ENCODE data around the gene MYL11. TPM values are rescaled to one million over a fixed set of nuclear protein-coding genes. Genes with fewer than 3 reads are reported as not detected.
"Not testable (repeated sequence)": the region's sequence is repeated elsewhere in the genome, so short reads cannot be mapped to it uniquely, and the experiment has no call there.

Gene MYL11, protein sequence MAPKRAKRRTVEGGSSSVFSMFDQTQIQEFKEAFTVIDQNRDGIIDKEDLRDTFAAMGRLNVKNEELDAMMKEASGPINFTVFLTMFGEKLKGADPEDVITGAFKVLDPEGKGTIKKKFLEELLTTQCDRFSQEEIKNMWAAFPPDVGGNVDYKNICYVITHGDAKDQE
- total RNA-seq (1 to 10 TPM; 1.9 to 2.4 TPM), polyA plus RNA-seq (4.6 TPM)

DNA sequence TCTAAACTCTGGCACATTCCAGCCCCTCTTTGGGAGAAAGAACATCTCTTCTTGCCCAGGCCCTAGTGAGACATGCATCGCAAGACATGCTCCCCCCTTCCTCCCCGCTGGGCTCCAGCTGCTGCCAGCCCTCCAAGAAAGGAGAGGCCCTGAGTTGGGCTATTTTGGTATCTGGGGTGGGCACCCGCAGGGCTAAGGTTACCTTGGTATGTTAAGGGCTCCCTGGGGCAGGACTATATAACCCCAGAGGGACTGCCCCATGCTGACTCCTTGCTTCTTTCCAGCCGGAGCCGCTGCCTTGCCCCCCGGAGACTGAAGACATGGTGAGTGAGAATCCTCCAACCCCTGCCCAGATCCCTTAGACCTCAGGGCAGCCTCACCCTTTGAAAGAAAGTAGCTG is at the start of gene MYL11:
Gene MYL11, plus strand, starts transcription at position 265 of the 400 bp plus-strand sequence. Its CDS starts 56 bp downstream, at position 321.
- Histone ChIP-seq H3K4me1 (ENCODE audit: insufficient read depth, low read length) (peaks cover 37% of the 10 kb centered on the region), H3K36me3 (ENCODE audit: insufficient read depth, low read length) (no peaks in the 10 kb centered on the region), H3K4me3 (ENCODE audit: low read length) (no peak within 1 kb of the TSS), H3K27me3 (ENCODE audit: insufficient read depth, low read length, poor library complexity, severe bottlenecking) (no peaks in the 10 kb centered on the region), H3K9me3 (ENCODE audit: low read length) (no peaks in the 10 kb centered on the region), H3K27ac (ENCODE audit: low read depth, low read length) (no peak within 1 kb of the TSS)
- no peak for DNase-seq
- CTCF ChIA-PET: interaction anchor here (1.7 kb wide), 1 partner anchor 35 kb away, joined by 5 read pairs; no protein-coding TSS in a partner anchor
- Mint-ChIP-seq H3K27me3 (peaks cover 0 to 4% of the 10 kb centered on the region in 2 donors), H3K36me3 (peaks cover 0 to 20% (median 0%) of the 10 kb centered on the region in 3 donors), H3K4me3 (peak within 1 kb of the TSS in 3 of 7 donors; percentile 26 to 57 (median 36)), H3K4me1 (peaks cover 32 to 45% (median 35%) of the 10 kb centered on the region in 3 donors), H3K9me3 (no peaks in the 10 kb centered on the region), H3K27ac (peak within 1 kb of the TSS in 7 of 8 donors; percentile 70 to 100 (median 87))
- POLR2A ChIA-PET: no interaction called here

DNA sequence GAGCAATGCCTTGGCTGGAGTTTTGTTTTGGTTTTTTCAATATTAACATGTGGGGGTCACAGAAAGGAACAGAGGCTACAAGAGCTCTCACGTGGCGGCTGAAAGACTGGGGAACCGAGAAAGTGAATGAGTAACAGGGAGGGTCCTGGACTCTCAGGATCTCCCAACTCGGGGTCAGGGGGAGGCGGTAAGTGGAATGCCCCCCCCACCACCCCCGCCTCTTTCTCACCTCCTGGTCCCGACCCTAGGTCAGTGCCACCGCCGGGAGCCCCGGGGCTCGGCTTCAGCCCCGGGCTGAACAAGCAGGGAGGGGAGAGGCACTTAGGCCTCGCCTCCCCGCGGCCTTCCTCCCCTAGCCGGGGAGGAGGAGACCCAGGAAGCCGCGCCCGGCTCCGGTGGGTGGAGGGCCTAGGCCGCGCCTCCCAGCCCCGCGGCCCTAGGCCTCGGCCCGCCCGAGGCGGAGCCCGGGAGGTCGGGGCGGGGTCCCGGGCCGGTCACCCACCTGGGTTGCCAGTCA is 40.1 kb upstream of the MYL11 start:
- ChIA-PET POLR2A (interaction anchor here (0.6 to 1.7 kb wide), 5 partner anchors 9 to 596 kb away, joined by 3 to 10 read pairs (median 6); partner anchors contain the start of genes CORO1A and SEPTIN1), CTCF (interaction anchor here (2.1 kb wide), 1 partner anchor 37 kb away, joined by 7 read pairs; the partner anchor contains the start of gene TBC1D10B)
- not testable (repeated sequence) for H3K9me3 ChIP-seq (ENCODE audit: low read length); H3K36me3 Mint-ChIP-seq; H3K27me3 ChIP-seq (ENCODE audit: insufficient read depth, low read length, poor library complexity, severe bottlenecking); H3K27ac ChIP-seq (ENCODE audit: low read depth, low read length); H3K27me3 Mint-ChIP-seq; H3K9me3 Mint-ChIP-seq; H3K4me1 ChIP-seq (ENCODE audit: insufficient read depth, low read length); H3K36me3 ChIP-seq (ENCODE audit: insufficient read depth, low read length)
- H3K27ac Mint-ChIP-seq: peak overlapping the region; percentile 73 to 98 (median 94)
- H3K4me3 ChIP-seq (ENCODE audit: low read length): peak overlapping the region; percentile 34
- DNase-seq: peak; percentile 78 to 89 (median 85)
- peak overlapping the region; percentile 88 to 98 (median 94) for H3K4me3 Mint-ChIP-seq
- peaks cover 18 to 32% (median 31%) of the 10 kb centered on the region in 3 donors for H3K4me1 Mint-ChIP-seq

DNA sequence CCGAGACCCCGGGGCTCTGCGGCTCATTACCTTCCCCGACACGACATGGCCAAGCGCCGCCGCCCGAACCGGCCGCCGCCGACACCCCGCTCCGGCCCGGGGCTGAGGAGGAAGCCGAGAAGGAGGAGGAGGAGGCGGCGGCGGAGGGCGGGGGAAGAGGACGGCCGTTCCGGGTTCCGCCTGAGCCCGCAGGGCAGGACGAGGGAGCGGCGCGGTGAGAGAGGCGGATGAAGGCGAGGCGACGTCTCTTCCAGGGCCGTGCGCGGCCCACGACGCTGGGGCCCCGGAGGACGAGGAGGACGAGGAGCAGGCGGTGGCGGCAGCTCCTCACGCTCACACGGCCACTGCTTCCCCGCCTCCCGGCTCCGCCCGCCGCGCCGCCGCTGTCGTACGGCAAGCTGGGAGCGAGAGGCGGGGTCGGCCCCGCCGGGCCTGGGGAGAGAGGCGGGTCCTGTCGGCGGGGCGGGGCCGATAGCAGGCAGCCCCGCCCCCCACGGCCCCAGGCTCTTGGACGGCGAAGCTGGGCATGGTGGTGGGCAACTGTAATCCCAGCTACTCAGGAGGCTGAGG is 39.5 kb upstream of the MYL11 start:
- Histone ChIP-seq H3K4me3 (ENCODE audit: low read length) (peak overlapping the region; percentile 44), H3K27ac (ENCODE audit: low read depth, low read length) (peak overlapping the region; percentile 38)
- CTCF ChIA-PET: interaction anchor here (2.1 kb wide), 1 partner anchor 36 kb away, joined by 7 read pairs; the partner anchor contains the start of gene TBC1D10B
- DNase-seq: peak; percentile 75 to 88 (median 85)
- H3K9me3 Mint-ChIP-seq; H3K27me3 Mint-ChIP-seq; H3K4me1 ChIP-seq (ENCODE audit: insufficient read depth, low read length); H3K9me3 ChIP-seq (ENCODE audit: low read length); H3K36me3 ChIP-seq (ENCODE audit: insufficient read depth, low read length); H3K27me3 ChIP-seq (ENCODE audit: insufficient read depth, low read length, poor library complexity, severe bottlenecking); H3K36me3 Mint-ChIP-seq: not testable (repeated sequence)
- H3K27ac Mint-ChIP-seq: peak overlapping the region; percentile 63 to 98 (median 90)
- H3K4me3 Mint-ChIP-seq: peak overlapping the region; percentile 78 to 94 (median 88)
- POLR2A ChIA-PET: interaction anchor here (0.6 to 1.7 kb wide), 6 partner anchors 8 to 597 kb away, joined by 3 to 10 read pairs (median 6); partner anchors contain the start of genes CORO1A and SEPTIN1
- peaks cover 16 to 32% (median 31%) of the 10 kb centered on the region in 3 donors for H3K4me1 Mint-ChIP-seq

DNA sequence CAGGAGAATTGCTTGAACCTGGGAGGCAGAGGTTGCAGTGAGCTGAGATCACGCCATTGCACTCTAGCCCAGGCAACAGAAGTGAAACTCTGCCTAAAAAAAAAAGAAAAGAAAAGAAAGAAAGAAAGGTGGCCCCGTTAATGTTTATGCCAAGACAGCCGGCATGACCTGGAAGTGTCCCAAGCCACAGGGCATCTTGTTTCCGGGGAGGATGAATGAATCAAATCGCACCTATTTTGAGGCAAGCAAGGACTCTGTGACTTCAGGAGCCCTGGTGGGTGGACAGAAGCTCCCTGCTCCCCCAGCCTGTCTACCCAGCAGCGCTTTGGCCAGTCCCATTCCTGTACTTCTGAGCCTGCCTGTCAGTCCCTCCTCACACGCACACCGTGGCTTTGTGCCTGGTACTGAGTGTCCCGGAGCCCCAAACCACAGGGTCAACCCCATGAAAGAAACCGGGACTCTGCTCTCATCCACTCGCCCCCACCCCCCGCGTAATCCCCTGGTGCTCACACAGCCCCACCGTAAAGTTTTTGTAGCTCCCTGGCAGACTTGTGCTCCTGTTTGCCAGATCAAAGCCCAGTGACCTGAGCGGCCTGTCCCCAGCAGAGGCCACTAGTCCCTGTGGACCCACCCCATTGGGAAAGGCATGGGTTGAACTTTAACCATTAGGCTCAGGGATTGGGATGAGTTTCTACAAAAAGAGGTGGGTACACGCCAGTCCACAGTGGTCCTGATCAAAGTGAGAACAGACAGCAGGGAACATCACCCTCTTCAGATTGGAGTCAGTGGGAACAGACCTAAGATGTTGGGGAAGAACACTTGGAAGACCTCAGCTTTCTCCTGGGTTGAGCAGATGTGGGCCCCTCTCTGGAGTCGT is 38.8 kb upstream of the MYL11 start:
- POLR2A ChIA-PET: interaction anchor here (0.7 to 1.7 kb wide), 2 partner anchors 30 to 47 kb away, joined by 3 to 6 read pairs; partner anchors contain the start of gene SEPTIN1
- peak overlapping the region; percentile 60 to 98 (median 90) for H3K27ac Mint-ChIP-seq
- H3K4me1 Mint-ChIP-seq: peaks cover 12 to 31% (median 27%) of the 10 kb centered on the region in 3 donors
- no peaks in the 10 kb centered on the region for H3K9me3 Mint-ChIP-seq
- H3K9me3 ChIP-seq (ENCODE audit: low read length): no peaks in the 10 kb centered on the region
- H3K27ac ChIP-seq (ENCODE audit: low read depth, low read length): peak overlapping the region; percentile 38
- H3K27me3 ChIP-seq (ENCODE audit: insufficient read depth, low read length, poor library complexity, severe bottlenecking): no peaks in the 10 kb centered on the region
- CTCF ChIA-PET: interaction anchor here (2.1 kb wide), 1 partner anchor 35 kb away, joined by 7 read pairs; the partner anchor contains the start of gene TBC1D10B
- H3K4me3 Mint-ChIP-seq: peak overlapping the region; percentile 78 to 94 (median 88)
- DNase-seq: peak in 2 of 5 donors; percentile 46 to 68
- no peaks in the 10 kb centered on the region for H3K27me3 Mint-ChIP-seq
- H3K4me1 ChIP-seq (ENCODE audit: insufficient read depth, low read length): peaks cover 8% of the 10 kb centered on the region
- H3K4me3 ChIP-seq (ENCODE audit: low read length): peak overlapping the region; percentile 44
- peaks cover 0 to 2% (median 0%) of the 10 kb centered on the region in 3 donors for H3K36me3 Mint-ChIP-seq
- no peaks in the 10 kb centered on the region for H3K36me3 ChIP-seq (ENCODE audit: insufficient read depth, low read length)

DNA sequence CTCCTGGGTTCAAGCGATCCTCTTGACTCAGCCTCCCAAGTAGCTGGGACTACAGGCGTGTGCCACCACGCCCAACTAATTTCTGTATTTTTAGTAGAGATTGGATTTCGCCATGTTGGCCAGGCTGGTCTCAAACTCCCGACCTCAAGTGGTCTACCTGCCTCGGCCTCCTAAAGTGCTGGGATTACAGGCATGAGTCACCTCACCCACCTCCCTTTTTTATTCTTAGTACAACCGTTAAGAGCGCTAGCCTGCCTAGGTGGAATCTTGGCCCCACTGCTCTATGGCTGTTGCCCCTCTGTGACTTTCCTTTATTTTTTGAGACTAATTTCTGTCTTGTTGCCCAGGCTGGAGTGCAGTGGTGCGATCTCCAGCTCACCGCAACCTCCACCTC is 36.6 kb upstream of the MYL11 start:
- H3K36me3 Mint-ChIP-seq; H3K4me1 ChIP-seq (ENCODE audit: insufficient read depth, low read length); H3K27me3 Mint-ChIP-seq; H3K9me3 Mint-ChIP-seq; CTCF ChIA-PET; H3K4me3 ChIP-seq (ENCODE audit: low read length); H3K27ac ChIP-seq (ENCODE audit: low read depth, low read length); DNase-seq; H3K36me3 ChIP-seq (ENCODE audit: insufficient read depth, low read length); POLR2A ChIA-PET; H3K27me3 ChIP-seq (ENCODE audit: insufficient read depth, low read length, poor library complexity, severe bottlenecking); H3K9me3 ChIP-seq (ENCODE audit: low read length): not testable (repeated sequence)
- Mint-ChIP-seq H3K27ac (peak overlapping the region in 1 of 8 donors; percentile 79), H3K4me3 (peak overlapping the region in 1 of 7 donors; percentile 8), H3K4me1 (peaks cover 11 to 19% (median 16%) of the 10 kb centered on the region in 3 donors)

DNA sequence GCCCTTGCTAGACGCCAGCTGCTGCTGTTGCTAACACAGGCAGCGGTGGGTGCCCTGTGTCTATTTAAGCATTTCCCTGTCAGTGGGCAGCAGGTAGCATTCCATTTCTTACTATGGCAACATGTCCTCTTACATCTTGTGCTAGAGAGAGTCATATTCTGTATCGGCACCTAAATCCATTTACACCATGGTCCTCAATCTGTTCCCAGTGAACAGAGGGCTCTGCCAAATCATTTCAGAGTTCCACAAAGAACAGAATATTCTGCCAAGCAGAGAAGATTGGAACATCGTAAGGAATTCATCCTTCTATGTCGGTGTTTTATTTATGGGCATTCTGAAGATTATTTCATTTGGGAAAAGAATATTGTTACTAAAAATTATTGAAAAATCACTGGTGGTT is 35.9 kb upstream of the MYL11 start:
- DNase-seq; H3K27me3 Mint-ChIP-seq; H3K4me1 ChIP-seq (ENCODE audit: insufficient read depth, low read length); H3K27ac ChIP-seq (ENCODE audit: low read depth, low read length); CTCF ChIA-PET; H3K27me3 ChIP-seq (ENCODE audit: insufficient read depth, low read length, poor library complexity, severe bottlenecking); H3K9me3 ChIP-seq (ENCODE audit: low read length); H3K36me3 ChIP-seq (ENCODE audit: insufficient read depth, low read length); H3K9me3 Mint-ChIP-seq; POLR2A ChIA-PET; H3K27ac Mint-ChIP-seq; H3K4me3 ChIP-seq (ENCODE audit: low read length); H3K36me3 Mint-ChIP-seq: not testable (repeated sequence)
- Mint-ChIP-seq H3K4me1 (peaks cover 9 to 19% (median 13%) of the 10 kb centered on the region in 3 donors), H3K4me3 (peak overlapping the region in 1 of 7 donors; percentile 6)

DNA sequence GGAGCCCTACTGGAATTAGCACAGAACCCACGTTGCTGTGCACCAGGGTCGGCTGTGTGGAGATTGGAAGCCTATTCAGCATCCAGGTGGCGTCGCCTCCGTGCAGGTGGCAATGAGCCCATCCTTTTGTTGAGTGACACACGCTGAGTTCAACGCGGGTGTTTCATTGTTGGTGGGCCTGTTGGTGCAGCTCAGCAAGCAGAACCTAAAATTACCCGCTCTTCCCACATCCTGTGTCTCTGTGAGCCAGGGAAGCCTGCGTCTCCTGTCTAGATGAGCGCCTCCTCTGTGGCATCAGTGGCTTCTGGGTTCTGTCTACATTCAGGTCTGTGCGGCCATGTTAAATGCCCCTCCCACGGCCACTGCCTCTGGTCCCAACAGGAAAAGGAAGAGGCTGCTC is 34.0 kb upstream of the MYL11 start:
- H3K4me1 Mint-ChIP-seq: peaks cover 5 to 12% (median 10%) of the 10 kb centered on the region in 3 donors
- no peak overlapping the region for H3K4me3 Mint-ChIP-seq
- ChIA-PET CTCF (no interaction called here), POLR2A (no interaction called here)
- Histone ChIP-seq H3K27ac (ENCODE audit: low read depth, low read length) (no peak overlapping the region), H3K4me1 (ENCODE audit: insufficient read depth, low read length) (peaks cover 7% of the 10 kb centered on the region), H3K36me3 (ENCODE audit: insufficient read depth, low read length) (no peaks in the 10 kb centered on the region), H3K4me3 (ENCODE audit: low read length) (no peak overlapping the region), H3K27me3 (ENCODE audit: insufficient read depth, low read length, poor library complexity, severe bottlenecking) (no peaks in the 10 kb centered on the region), H3K9me3 (ENCODE audit: low read length) (no peaks in the 10 kb centered on the region)
- peak in 1 of 5 donors; percentile 34 for DNase-seq
- H3K27ac Mint-ChIP-seq: no peak overlapping the region
- no peaks in the 10 kb centered on the region for H3K36me3 Mint-ChIP-seq
- H3K9me3 Mint-ChIP-seq: no peaks in the 10 kb centered on the region
- H3K27me3 Mint-ChIP-seq: no peaks in the 10 kb centered on the region

Measured in CD8-positive, alpha-beta memory T cell (primary cell).